HUES64 (cell line): ENCODE measurements around the gene PLCG2.

Experiments used
- H3K27ac ChIP-seq: 2 replicates; pipeline ENCODE4 v1.7.0; 2013; ENCODE audit warnings: low read depth, low read length, inconsistent platforms
- H3K27me3 ChIP-seq: 2 replicates; pipeline ENCODE4 v1.6.1; 2013; ENCODE audit warnings: mild to moderate bottlenecking, low read length; ENCODE audit not compliant: insufficient read depth
- H3K36me3 ChIP-seq: 2 replicates; pipeline ENCODE4 v1.6.1; 2013; ENCODE audit warnings: mild to moderate bottlenecking, low read length; ENCODE audit not compliant: insufficient read depth
- H3K4me1 ChIP-seq: 2 replicates; pipeline ENCODE4 v1.6.1; 2013; ENCODE audit warnings: mild to moderate bottlenecking, low read length, moderate library complexity; ENCODE audit not compliant: insufficient read depth
- H3K4me3 ChIP-seq: 2 replicates; pipeline ENCODE4 v1.5.1; 2013; ENCODE audit warnings: mild to moderate bottlenecking, low read length, moderate library complexity
- H3K9ac ChIP-seq: 2 replicates; pipeline ENCODE4 v1.6.1; 2013; ENCODE audit warnings: mild to moderate bottlenecking, low read depth, low read length
- H3K9me3 ChIP-seq: 2 replicates; pipeline ENCODE4 v1.6.1; 2013; ENCODE audit warnings: low read depth, low read length; ENCODE audit not compliant: insufficient read depth
- WGBS: fragments of 150-250, 120-280 bp; methylation state at CpG from one replicate; pipeline ENCODE4 v1.1.7; 2013; ENCODE audit warnings: missing lambda C conversion rate; 5-methylcytosine and 5-hydroxymethylcytosine counted together

PLCG2 gene

DNA sequence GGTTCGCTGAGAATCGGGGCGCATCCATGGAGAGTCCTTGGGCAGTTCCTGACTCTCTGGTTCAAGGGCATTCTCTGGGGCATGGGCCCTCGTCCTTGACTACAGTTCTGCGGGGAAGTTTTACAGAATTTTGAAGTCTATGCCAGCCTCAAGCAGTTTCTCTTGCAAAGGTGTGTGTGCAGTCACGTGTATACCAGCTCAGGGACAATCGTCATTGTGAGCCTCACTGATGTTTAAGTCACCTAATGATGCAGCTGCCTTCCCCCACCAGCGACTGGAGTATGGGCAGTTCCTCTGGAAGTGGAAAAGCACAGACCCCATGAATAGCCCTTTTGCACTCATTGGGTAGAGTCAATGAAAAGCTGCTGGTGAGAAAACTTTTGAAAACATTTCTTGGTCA is 1.3 kb downstream of the PLCG2 start:
- Histone ChIP-seq H3K27me3 (peaks cover 47% of the 10 kb centered on the region), H3K9me3 (no peaks in the 10 kb centered on the region), H3K9ac (no peak overlapping the region), H3K4me1 (no peaks in the 10 kb centered on the region), H3K36me3 (no peaks in the 10 kb centered on the region), H3K4me3 (no peak overlapping the region; the same call in 1 of the 2 replicates), H3K27ac (no peak overlapping the region)
- WGBS: 87% methylated on average over 8 of the region's 8 CpGs

- Histone ChIP-seq H3K27me3 (peaks cover 47% of the 10 kb centered on the region), H3K4me3 (no peak overlapping the region), H3K27ac (no peak overlapping the region), H3K9me3 (no peaks in the 10 kb centered on the region), H3K4me1 (peaks cover 9% of the 10 kb centered on the region), H3K36me3 (no peaks in the 10 kb centered on the region), H3K9ac (no peak overlapping the region)
- WGBS: 94% methylated on average over 3 of the region's 3 CpGs
Observed at GRCh38 chr16:81782236-81782635, 3.1 kb downstream of the PLCG2 start.

GRCh38 chr16:81784072-81784795 is 5.1 kb downstream of the PLCG2 start:
- H3K9me3 ChIP-seq: no peaks in the 10 kb centered on the region
- no peak overlapping the region for H3K27ac ChIP-seq
- no peak overlapping the region for H3K4me3 ChIP-seq
- H3K9ac ChIP-seq: no peak overlapping the region
- no peaks in the 10 kb centered on the region for H3K36me3 ChIP-seq
- WGBS: 66% methylated on average over 3 of the region's 3 CpGs
- H3K27me3 ChIP-seq: peaks cover 33% of the 10 kb centered on the region
- peaks cover 9% of the 10 kb centered on the region for H3K4me1 ChIP-seq

GRCh38 chr16:81785138-81785924 is 6.2 kb downstream of the PLCG2 start:
- WGBS: 68% methylated on average over 7 of the region's 7 CpGs
- Histone ChIP-seq H3K9ac (no peak overlapping the region), H3K27ac (no peak overlapping the region), H3K4me1 (peaks cover 9% of the 10 kb centered on the region), H3K27me3 (peaks cover 22% of the 10 kb centered on the region), H3K36me3 (no peaks in the 10 kb centered on the region), H3K4me3 (no peak overlapping the region), H3K9me3 (no peaks in the 10 kb centered on the region)

DNA sequence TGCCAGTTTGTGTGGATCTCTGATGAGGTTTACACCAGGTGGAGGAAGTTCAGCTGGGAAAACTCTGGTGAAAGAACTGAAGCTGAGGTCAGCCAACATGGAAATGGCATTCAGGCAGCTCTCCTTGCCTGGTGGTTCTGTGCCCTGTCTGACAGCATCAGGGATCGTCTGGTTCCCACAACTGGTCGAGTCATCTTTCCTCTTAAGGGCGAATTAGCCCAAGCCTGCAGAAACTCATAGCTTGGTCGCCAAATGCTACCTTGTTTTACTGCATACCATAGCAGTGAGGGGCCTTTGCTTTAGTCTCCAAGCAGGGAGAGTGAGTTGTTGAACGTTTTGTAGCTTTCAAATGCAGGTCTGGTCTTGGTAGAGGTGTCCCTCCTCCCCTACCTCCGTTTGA is 7.2 kb downstream of the PLCG2 start:
- H3K4me1 ChIP-seq: peaks cover 9% of the 10 kb centered on the region
- H3K27ac ChIP-seq: no peak overlapping the region
- H3K4me3 ChIP-seq: no peak overlapping the region
- 40% methylated on average over 5 of the region's 6 CpGs for WGBS
- no peak overlapping the region for H3K9ac ChIP-seq
- peaks cover 12% of the 10 kb centered on the region for H3K27me3 ChIP-seq
- H3K36me3 ChIP-seq: no peaks in the 10 kb centered on the region
- H3K9me3 ChIP-seq: no peaks in the 10 kb centered on the region

DNA sequence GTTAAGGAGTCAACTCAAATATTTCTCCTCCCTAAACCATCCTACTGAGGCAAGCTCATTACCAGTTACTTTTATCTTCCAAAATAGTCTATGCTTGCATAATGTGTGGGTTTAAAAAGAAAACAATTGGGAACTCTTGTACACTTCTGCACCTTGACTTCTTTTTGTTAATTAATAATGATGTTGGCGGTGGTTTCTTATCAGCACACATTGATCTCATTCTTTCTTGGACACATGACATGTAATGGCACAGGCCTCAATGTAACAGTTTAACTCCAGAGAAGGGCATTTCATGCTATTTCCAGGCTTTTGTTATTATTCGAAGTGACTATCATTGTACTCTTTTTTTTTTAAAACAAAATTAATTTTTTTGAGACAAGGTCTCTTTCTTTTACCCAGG is 7.8 kb downstream of the PLCG2 start:
- Histone ChIP-seq H3K27me3 (peaks cover 8% of the 10 kb centered on the region), H3K9me3 (no peaks in the 10 kb centered on the region), H3K36me3 (no peaks in the 10 kb centered on the region), H3K27ac (no peak overlapping the region), H3K4me1 (peaks cover 9% of the 10 kb centered on the region), H3K4me3 (no peak overlapping the region), H3K9ac (no peak overlapping the region)
- WGBS: 87% methylated on average over 2 of the region's 2 CpGs

GRCh38 chr16:81787659-81788058 is 8.6 kb downstream of the PLCG2 start:
- no peaks in the 10 kb centered on the region for H3K9me3 ChIP-seq
- no peaks in the 10 kb centered on the region for H3K36me3 ChIP-seq
- no peak overlapping the region for H3K4me3 ChIP-seq
- H3K27me3 ChIP-seq: peaks cover 3% of the 10 kb centered on the region
- no peak overlapping the region for H3K9ac ChIP-seq
- H3K27ac ChIP-seq: no peak overlapping the region
- 80% methylated on average over 6 of the region's 6 CpGs for WGBS
- peaks cover 9% of the 10 kb centered on the region for H3K4me1 ChIP-seq

DNA sequence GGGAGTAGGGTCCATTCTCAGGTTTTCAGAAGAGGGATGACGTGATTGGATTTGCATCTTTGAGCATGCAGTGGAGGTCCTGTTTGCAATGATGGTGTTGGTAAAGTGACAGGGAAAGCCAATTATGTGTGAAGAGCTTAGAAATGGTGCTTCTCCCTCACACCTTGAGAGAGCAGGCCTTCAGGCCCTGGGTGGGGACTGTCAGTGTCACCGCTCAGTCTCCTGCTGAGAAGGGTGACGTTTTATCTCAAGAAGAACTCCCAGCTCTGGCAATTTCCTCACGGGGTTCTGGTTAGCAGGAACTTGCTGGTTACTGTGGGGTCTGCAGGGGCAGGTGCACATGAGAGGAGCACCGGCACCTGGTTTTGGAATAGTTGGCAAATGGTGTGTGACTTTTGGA is 11.2 kb downstream of the PLCG2 start:
- Histone ChIP-seq H3K9me3 (no peaks in the 10 kb centered on the region), H3K4me1 (peaks cover 9% of the 10 kb centered on the region), H3K27ac (no peak overlapping the region), H3K36me3 (no peaks in the 10 kb centered on the region), H3K27me3 (no peaks in the 10 kb centered on the region), H3K9ac (no peak overlapping the region), H3K4me3 (no peak overlapping the region)
- WGBS: 86% methylated on average over 5 of the region's 5 CpGs

DNA sequence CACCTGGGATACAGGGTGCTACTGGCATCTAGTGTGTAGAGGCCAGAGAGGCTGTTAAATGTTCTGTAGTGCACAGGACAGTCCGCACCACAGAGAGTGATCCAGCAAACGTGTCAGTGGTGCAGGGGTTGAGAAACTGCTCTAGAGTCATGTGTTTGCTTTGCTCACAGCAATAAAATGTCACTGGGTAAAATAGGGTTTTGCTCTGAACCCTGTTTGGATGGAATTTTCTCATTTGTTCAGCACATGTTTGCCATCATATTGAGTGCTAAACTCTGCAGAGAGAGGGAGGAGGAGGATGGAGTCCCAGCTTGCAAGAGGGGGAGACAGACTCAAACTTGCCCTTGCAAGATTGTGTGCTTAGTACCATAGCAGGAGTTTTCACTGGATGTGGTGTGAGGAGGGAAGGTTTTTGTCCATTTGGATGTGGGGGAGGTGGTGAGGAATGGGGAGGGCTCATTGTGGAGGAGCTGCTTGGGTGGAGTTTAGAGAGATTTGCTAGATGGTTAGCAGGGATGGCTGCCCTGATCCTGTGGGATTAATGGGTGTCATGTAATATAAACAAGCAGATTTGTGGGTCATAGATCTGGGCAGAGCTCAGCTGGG is 11.8 kb downstream of the PLCG2 start:
- no peaks in the 10 kb centered on the region for H3K36me3 ChIP-seq
- peaks cover 9% of the 10 kb centered on the region for H3K4me1 ChIP-seq
- WGBS: 82% methylated on average over 2 of the region's 2 CpGs
- H3K9ac ChIP-seq: no peak overlapping the region
- no peak overlapping the region for H3K27ac ChIP-seq
- no peaks in the 10 kb centered on the region for H3K9me3 ChIP-seq
- H3K27me3 ChIP-seq: no peaks in the 10 kb centered on the region
- no peak overlapping the region for H3K4me3 ChIP-seq

DNA sequence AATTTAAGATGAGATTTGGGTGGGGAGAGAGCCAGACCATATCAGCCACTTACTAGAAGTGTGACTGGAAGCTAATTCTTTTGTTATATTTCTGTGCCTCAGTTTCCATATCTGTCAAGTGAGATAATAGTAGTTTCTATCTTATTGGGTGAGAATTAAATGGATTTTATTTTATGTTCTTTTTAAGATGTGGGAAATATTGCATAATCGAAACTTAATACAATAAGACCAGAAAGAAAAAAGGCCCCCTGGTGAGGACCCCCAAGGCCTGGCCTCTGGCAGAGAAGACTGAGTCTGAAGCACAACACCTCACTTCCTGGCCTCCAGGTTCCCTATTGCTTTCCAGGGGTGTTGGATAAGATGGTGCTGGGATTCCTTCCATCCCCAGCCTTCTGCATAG is 13.7 kb downstream of the PLCG2 start:
- Histone ChIP-seq H3K36me3 (no peaks in the 10 kb centered on the region), H3K27me3 (no peaks in the 10 kb centered on the region), H3K9me3 (no peaks in the 10 kb centered on the region), H3K9ac (no peak overlapping the region), H3K4me3 (no peak overlapping the region), H3K27ac (no peak overlapping the region), H3K4me1 (no peaks in the 10 kb centered on the region)
- no CpG with 5 or more reads among the region's 1 CpG for WGBS

DNA sequence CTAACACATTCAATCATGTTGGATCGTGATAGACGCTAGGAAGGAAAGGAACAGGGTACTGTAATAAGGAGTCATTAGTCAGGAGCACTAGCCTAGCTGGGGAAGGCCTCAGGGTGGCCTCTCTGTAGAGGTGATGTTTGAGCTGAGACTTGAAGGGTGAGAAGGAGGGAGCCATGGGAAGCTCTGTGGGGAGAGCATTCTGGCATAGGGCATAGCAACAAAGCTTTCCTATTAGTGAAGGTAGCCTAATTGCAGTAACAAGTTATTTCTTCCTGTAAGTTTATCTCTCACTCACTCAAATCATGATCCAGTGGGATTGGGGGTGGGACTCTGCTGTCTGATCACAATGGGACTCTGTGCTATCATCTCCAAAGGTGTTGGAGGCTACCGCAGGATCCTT is 16.1 kb downstream of the PLCG2 start:
- H3K4me1 ChIP-seq: peaks cover 8% of the 10 kb centered on the region; the same call in 1 of the 2 replicates
- no peaks in the 10 kb centered on the region for H3K9me3 ChIP-seq
- H3K9ac ChIP-seq: no peak overlapping the region
- no peak overlapping the region for H3K4me3 ChIP-seq
- 94% methylated on average over 3 of the region's 3 CpGs for WGBS
- H3K36me3 ChIP-seq: no peaks in the 10 kb centered on the region
- H3K27me3 ChIP-seq: no peaks in the 10 kb centered on the region
- H3K27ac ChIP-seq: no peak overlapping the region
